Skeletal muscle cell (primary cell): Measurements from ENCODE around the gene SOX18.

ENCODE experiments used
- DNase-seq: peaks from one replicate; pipeline ENCODE4 v3.0.0-alpha.2; 2010; ENCODE audit warnings: low read depth
- H3K4me3 ChIP-seq: 2 replicates; pipeline ENCODE4 v1.5.1; 2011; ENCODE audit warnings: low read depth, mild to moderate bottlenecking, control low read depth, low read length, moderate library complexity

SOX18 gene

GRCh38 chr20:64055893-64056638, 6.6 kb upstream of the SOX18 start:
- H3K4me3 ChIP-seq = no peak overlapping the region
- no peak for DNase-seq

GRCh38 chr20:64055396-64055892, 6.0 kb upstream of the SOX18 start:
- no peak overlapping the region for H3K4me3 ChIP-seq

GRCh38 chr20:64053841-64054661, 4.6 kb upstream of the SOX18 start:
- DNase-seq = no peak
- H3K4me3 ChIP-seq = no peak overlapping the region

More at GRCh38 chr20:64055396-64055892, 6.0 kb upstream of the SOX18 start:
- DNase-seq = no peak

GRCh38 chr20:64052987-64053840, 3.8 kb upstream of the SOX18 start:
- H3K4me3 ChIP-seq = no peak overlapping the region
- DNase-seq = no peak

- H3K4me3 ChIP-seq = no peak overlapping the region
- DNase-seq = no peak
Measured at GRCh38 chr20:64052326-64052722, 2.9 kb upstream of the SOX18 start.

GRCh38 chr20:64051561-64052325, 2.3 kb upstream of the SOX18 start:
- DNase-seq = no peak
- no peak overlapping the region for H3K4me3 ChIP-seq

GRCh38 chr20:64051033-64051452, 1.6 kb upstream of the SOX18 start:
- H3K4me3 ChIP-seq = no peak overlapping the region

GRCh38 chr20:64050261-64051032, 1.0 kb upstream of the SOX18 start:
- H3K4me3 ChIP-seq = no peak overlapping the region
- no peak for DNase-seq

More at GRCh38 chr20:64051033-64051452, 1.6 kb upstream of the SOX18 start:
- no peak for DNase-seq

- H3K4me3 ChIP-seq = peak overlapping the region; percentile 15
- no peak for DNase-seq
Measured at GRCh38 chr20:64049878-64050260, 430 bp upstream of the SOX18 start.

- DNase-seq = no peak
- H3K4me3 ChIP-seq = no peak overlapping the region
Measured at GRCh38 chr20:64048402-64049044, 916 bp downstream of the SOX18 start.

GRCh38 chr20:64047968-64048401, 1.5 kb downstream of the SOX18 start:
- H3K4me3 ChIP-seq = no peak overlapping the region
- DNase-seq = no peak

GRCh38 chr20:64047046-64047389, 2.4 kb downstream of the SOX18 start:
- no peak for DNase-seq
- H3K4me3 ChIP-seq = no peak overlapping the region

GRCh38 chr20:64045346-64046011, 4.0 kb downstream of the SOX18 start:
- H3K4me3 ChIP-seq = no peak overlapping the region
- no peak for DNase-seq

GRCh38 chr20:64044484-64045247, 4.8 kb downstream of the SOX18 start:
- H3K4me3 ChIP-seq = no peak overlapping the region
- no peak for DNase-seq

- H3K4me3 ChIP-seq = no peak overlapping the region
- DNase-seq = no peak
Measured at GRCh38 chr20:64043768-64044167, 5.7 kb downstream of the SOX18 start.

- DNase-seq = no peak
- H3K4me3 ChIP-seq = peak overlapping the region; percentile 38
Measured at GRCh38 chr20:64042054-64042781, 7.2 kb downstream of the SOX18 start.
